NCI-H1092 treated with DMSO at 0.1 percent for 48 hours (cell line): Measurements from ENCODE around the gene RTL1.

Experiments used
- DNase-seq: peaks from one replicate; lab custom pipeline; 2025; lab: John Stamatoyannopoulos, UW

The RTL1 gene

DNA sequence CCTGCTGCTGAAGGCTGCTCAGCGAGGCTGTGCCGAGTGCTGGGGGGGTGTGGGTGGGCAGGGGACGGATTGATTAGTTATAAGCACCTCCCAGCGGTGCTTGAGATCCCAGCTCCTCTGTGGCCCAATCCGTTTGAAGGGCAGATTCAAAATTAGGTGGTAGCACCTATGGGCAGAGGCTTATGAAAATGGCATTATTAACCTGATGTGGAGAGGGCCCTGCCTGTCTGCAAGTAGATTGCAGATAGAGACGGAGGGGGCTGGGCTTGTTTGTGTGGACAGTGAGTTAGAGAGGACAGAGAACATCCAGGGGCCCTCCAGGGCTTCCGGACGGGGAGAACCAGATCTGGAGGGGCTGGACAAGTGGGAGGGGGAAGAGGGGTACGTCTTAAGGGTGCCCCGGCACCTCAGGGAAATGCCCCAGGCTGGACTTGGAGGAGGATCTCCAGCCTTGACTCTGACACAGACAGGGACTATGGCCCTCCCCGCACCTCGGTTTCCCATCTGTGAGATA, at the start of gene RTL1:
Gene RTL1 (minus strand): TSS at position 51 of the 514 bp plus-strand sequence. CDS start 18,934 bp downstream, outside the sequence.
- no peak for DNase-seq

- no peak for DNase-seq
Observed at GRCh38 chr14:100950024-100950423, 46.5 kb upstream of the RTL1 start.

- no peak for DNase-seq
Observed at GRCh38 chr14:100944052-100944451, 40.5 kb upstream of the RTL1 start.

GRCh38 chr14:100930270-100930669, 26.7 kb upstream of the RTL1 start:
- no peak for DNase-seq

DNA sequence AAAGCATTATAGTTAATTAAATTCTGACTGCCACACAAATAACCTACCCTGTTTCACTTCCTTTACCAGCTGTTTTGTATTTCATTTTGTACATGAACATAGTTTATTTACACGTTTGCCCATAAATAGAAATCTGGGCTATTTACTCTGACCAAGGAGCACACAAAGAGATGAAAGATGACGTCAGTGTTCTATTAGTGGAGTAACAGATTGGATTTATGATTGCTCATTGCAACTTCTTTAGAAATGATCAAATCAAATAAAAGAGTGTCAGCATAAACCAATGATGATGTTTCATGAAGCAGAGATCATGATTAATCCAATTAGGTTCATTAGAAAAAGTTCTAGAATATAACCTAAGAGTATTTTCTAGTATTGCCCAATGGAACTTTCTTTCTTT, 12.0 kb upstream of the RTL1 start:
- DNase-seq: no peak

- DNase-seq: no peak
Observed at GRCh38 chr14:100914597-100915021, 11.1 kb upstream of the RTL1 start.

GRCh38 chr14:100911665-100912316, 8.3 kb upstream of the RTL1 start:
- DNase-seq: peak; percentile 25

GRCh38 chr14:100910888-100911664, 7.6 kb upstream of the RTL1 start:
- no peak for DNase-seq

GRCh38 chr14:100909439-100909838, 5.9 kb upstream of the RTL1 start:
- DNase-seq: no peak

- no peak for DNase-seq
Observed at GRCh38 chr14:100907240-100907639, 3.7 kb upstream of the RTL1 start.

DNA sequence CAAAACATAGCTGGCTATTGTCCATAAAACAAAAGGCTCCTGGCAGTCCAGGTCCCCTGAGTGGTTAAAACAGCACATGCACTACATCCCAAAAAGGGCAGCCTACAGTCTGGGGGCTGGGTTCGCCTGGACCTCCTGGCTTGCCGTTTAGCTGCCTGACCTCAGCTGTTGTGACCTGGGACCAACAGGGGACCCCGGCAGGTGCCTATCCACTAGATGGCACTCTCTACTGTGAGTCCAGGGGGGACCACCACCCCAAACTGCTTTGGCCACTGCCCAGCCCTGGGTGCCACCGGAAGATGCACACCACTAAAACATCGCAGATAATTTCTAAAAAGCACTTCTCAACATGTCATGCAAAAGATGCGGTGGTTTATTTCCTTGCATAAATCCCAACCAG, 2.9 kb upstream of the RTL1 start:
- DNase-seq: no peak

- DNase-seq: no peak
Observed at GRCh38 chr14:100905166-100905565, 1.6 kb upstream of the RTL1 start.

GRCh38 chr14:100904307-100905087, 975 bp upstream of the RTL1 start:
- DNase-seq: no peak

- DNase-seq: no peak
Observed at GRCh38 chr14:100903134-100903468, 421 bp downstream of the RTL1 start.

GRCh38 chr14:100902295-100903133, 1.0 kb downstream of the RTL1 start:
- DNase-seq: no peak

- no peak for DNase-seq
Observed at GRCh38 chr14:100901391-100902183, 1.9 kb downstream of the RTL1 start.

DNA sequence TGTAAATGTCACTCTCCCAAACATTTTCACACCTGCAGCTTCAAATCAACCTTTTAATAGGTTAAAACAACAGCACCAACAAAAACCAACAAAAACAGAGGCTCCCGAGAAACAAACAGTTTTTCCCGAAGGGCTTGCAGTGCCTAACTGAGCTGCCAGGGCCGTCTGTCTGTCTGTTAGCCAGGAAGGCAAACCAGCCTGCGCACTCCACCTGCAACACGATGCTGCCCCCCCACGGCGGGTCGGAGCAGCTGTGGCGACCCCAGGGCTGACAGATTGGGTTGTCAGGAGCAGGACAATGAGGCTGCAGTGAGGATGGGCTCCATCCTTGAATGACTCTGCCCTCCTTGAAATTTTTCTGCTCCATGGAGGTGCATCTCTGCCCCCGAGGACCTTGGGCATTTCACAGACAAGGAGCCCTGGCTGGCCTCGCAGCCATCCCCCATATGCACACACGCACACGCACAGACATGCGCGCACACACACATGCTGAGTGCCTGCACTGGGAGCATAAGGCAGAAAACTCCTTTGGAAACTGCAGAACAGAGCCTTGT, 2.6 kb downstream of the RTL1 start:
- peak; percentile 58 for DNase-seq

GRCh38 chr14:100899884-100900771, 3.4 kb downstream of the RTL1 start:
- DNase-seq: peak; percentile 66
